Calu3 (cell line): ENCODE measurements around the gene C6orf15. TPM values are rescaled to one million over a fixed set of nuclear protein-coding genes. Genes with fewer than 3 reads are reported as not detected.

Experiments used
- BruUV-seq: library from RNA; stranded (reverse); fragments of 400-500 nt; replicated peaks from 2 replicates; lab custom pipeline; 2021; lab: Mats Ljungman, UMichigan
- CTCF ChIA-PET: fragments of 300-600 bp; sonication (Branson Sonifier 250); formaldehyde crosslinking; loops from one replicate; lab custom pipeline; 2022; ENCODE audit warnings: antibody characterized with exemption; lab: Charles Lee
- DNase-seq: peaks from one replicate; pipeline ENCODE4 v3.0.0; 2022
- H3K27ac Mint-ChIP-seq: one replicate; pipeline ENCODE4 v1.8.0; 2022; ENCODE audit warnings: mixed read lengths; ENCODE audit not compliant: unreplicated experiment
- H3K27me3 Mint-ChIP-seq: one replicate; pipeline ENCODE4 v1.8.0; 2022; ENCODE audit warnings: mixed read lengths; ENCODE audit not compliant: unreplicated experiment
- H3K36me3 Mint-ChIP-seq: one replicate; pipeline ENCODE4 v1.8.0; 2022; ENCODE audit warnings: mild to moderate bottlenecking, moderate library complexity, mixed read lengths; ENCODE audit not compliant: insufficient read depth, unreplicated experiment
- H3K4me1 Mint-ChIP-seq: one replicate; pipeline ENCODE4 v1.8.0; 2022; ENCODE audit warnings: mild to moderate bottlenecking, low read depth, mixed read lengths; ENCODE audit not compliant: unreplicated experiment
- H3K4me3 Mint-ChIP-seq: one replicate; pipeline ENCODE4 v1.8.0; 2022; ENCODE audit warnings: mild to moderate bottlenecking, low read depth, moderate library complexity, mixed read lengths; ENCODE audit not compliant: unreplicated experiment
- H3K9me3 Mint-ChIP-seq: one replicate; pipeline ENCODE4 v1.8.0; 2022; ENCODE audit warnings: low read depth, mixed read lengths; ENCODE audit not compliant: unreplicated experiment
- CTCF ChIP-seq: fragments of 200-600 bp; IDR thresholded peaks from one replicate; pipeline ENCODE4 v1.8.0; 2022; ENCODE audit warnings: antibody characterized with exemption; ENCODE audit not compliant: unreplicated experiment
- intact Hi-C: fragments of 100-400 bp; cut with micrococcal nuclease; formaldehyde crosslinking; loops from one replicate; pipeline ENCODE4 v1.10.0; 2022; ENCODE audit not compliant: unreplicated experiment
- total RNA-seq: library from RNA; stranded (reverse); gene quantifications from 2 replicates; pipeline ENCODE4 v1.2.3, GENCODE V29; 2022

Gene C6orf15
- total RNA-seq, 1 experiment from 2014 or later, result not detected

GRCh38 chr6:31118178-31118577 is 5.8 kb upstream of the C6orf15 start:
- Mint-ChIP-seq H3K4me3 (no peak overlapping the region), H3K27me3 (no peaks in the 10 kb centered on the region), H3K4me1 (peaks cover 42% of the 10 kb centered on the region), H3K9me3 (no peaks in the 10 kb centered on the region), H3K27ac (no peak overlapping the region), H3K36me3 (peaks cover 27% of the 10 kb centered on the region)
- intact Hi-C loops, result no loop called here
- CTCF ChIA-PET, result interaction anchor here (0.5 to 1.3 kb wide), 3 partner anchors 16 to 53 kb away, joined by 3 to 4 read pairs (median 4); no protein-coding TSS in a partner anchor
- no peak for DNase-seq
- no peak for TF ChIP-seq CTCF
- BruUV-seq, result no TSS peak

GRCh38 chr6:31116661-31117385 is 4.4 kb upstream of the C6orf15 start:
- Mint-ChIP-seq H3K27me3 (no peaks in the 10 kb centered on the region), H3K4me1 (peaks cover 44% of the 10 kb centered on the region), H3K9me3 (no peaks in the 10 kb centered on the region), H3K27ac (no peak overlapping the region), H3K4me3 (no peak overlapping the region), H3K36me3 (peaks cover 19% of the 10 kb centered on the region)
- BruUV-seq, result no TSS peak
- intact Hi-C loops, result no loop called here
- TF ChIP-seq CTCF, result no peak
- CTCF ChIA-PET, result interaction anchor here (0.9 to 4.0 kb wide), 6 partner anchors 14 to 76 kb away, joined by 3 to 57 read pairs (median 4); partner anchors contain the start of gene TCF19
- DNase-seq, result no peak

- BruUV-seq, result no TSS peak
- Mint-ChIP-seq H3K4me1 (peaks cover 44% of the 10 kb centered on the region), H3K4me3 (peak overlapping the region; percentile 58), H3K27ac (peak overlapping the region; percentile 87), H3K9me3 (no peaks in the 10 kb centered on the region), H3K27me3 (no peaks in the 10 kb centered on the region), H3K36me3 (peaks cover 19% of the 10 kb centered on the region)
- DNase-seq, result no peak
- CTCF ChIA-PET, result interaction anchor here (0.6 to 4.0 kb wide), 20 partner anchors 10 to 1191 kb away, joined by 3 to 57 read pairs (median 7); partner anchors contain the start of genes TCF19 and VARS2
- TF ChIP-seq CTCF, result no peak
- intact Hi-C loops, result loop anchor here (2.0 kb wide), 1 partner anchor 29 kb away; no protein-coding TSS in a partner anchor
These were observed 3.7 kb upstream of the C6orf15 start for GRCh38 chr6:31115941-31116560.

- Mint-ChIP-seq H3K4me3 (peak overlapping the region; percentile 58), H3K9me3 (no peaks in the 10 kb centered on the region), H3K4me1 (peaks cover 44% of the 10 kb centered on the region), H3K27me3 (peaks cover 6% of the 10 kb centered on the region), H3K36me3 (peaks cover 19% of the 10 kb centered on the region), H3K27ac (peak overlapping the region; percentile 87)
- intact Hi-C loops, result loop anchor here (2.0 kb wide), 1 partner anchor 28 kb away; no protein-coding TSS in a partner anchor
- BruUV-seq, result no TSS peak
- peak; percentile 47 for TF ChIP-seq CTCF
- DNase-seq, result peak; percentile 73
- CTCF ChIA-PET, result interaction anchor here (0.6 to 4.0 kb wide), 33 partner anchors 10 to 1192 kb away, joined by 3 to 57 read pairs (median 6); partner anchors contain the start of gene VARS2
These were observed 2.8 kb upstream of the C6orf15 start for GRCh38 chr6:31114970-31115849.
